Lung (tissue), 12 donors: Measurements from ENCODE around the gene NINJ1. TPM values are rescaled to one million over a fixed set of nuclear protein-coding genes. Genes with fewer than 3 reads are reported as not detected.

Source experiments
- ATAC-seq: fragments of 200-7000 bp; cut with Tn5 transposase; one replicate; pipeline ENCODE4 v1.9.1; 2020; ENCODE audit warnings: moderate number of reproducible peaks; ENCODE audit not compliant: insufficient read depth, low FRiP score
- DNase-seq, 3 donors: peaks; one replicate each; pipeline ENCODE4 v3.0.0-alpha.2; 2013 to 2017
- H3K27ac ChIP-seq, 2 donors: one replicate each; pipeline ENCODE4 v1.5.1; 2013; ENCODE audit warnings: mild to moderate bottlenecking in 2 of 2, moderate library complexity in 2 of 2, control low read depth in 1 of 2, inconsistent platforms in 1 of 2, low read depth in 1 of 2, low read length in 1 of 2
- H3K27me3 ChIP-seq, 3 donors: one replicate each; pipeline ENCODE4 v1.5.1; 2013; ENCODE audit warnings: low read length in 2 of 3; ENCODE audit not compliant: control insufficient read depth in 3 of 3, insufficient read depth in 3 of 3
- H3K36me3 ChIP-seq, 4 donors: one replicate each; pipeline ENCODE4 v1.5.1; 2013; ENCODE audit warnings: low read length in 4 of 4, mild to moderate bottlenecking in 1 of 4, moderate library complexity in 1 of 4; ENCODE audit not compliant: control insufficient read depth in 4 of 4, insufficient read depth in 4 of 4
- H3K4me1 ChIP-seq, 5 donors: one replicate each; pipeline ENCODE4 v1.5.1; 2013; ENCODE audit warnings: low read length in 5 of 5, mild to moderate bottlenecking in 2 of 5, moderate library complexity in 1 of 5; ENCODE audit not compliant: control insufficient read depth in 5 of 5, insufficient read depth in 5 of 5
- H3K4me3 ChIP-seq: one replicate; pipeline ENCODE4 v1.5.1; 2013; ENCODE audit warnings: mild to moderate bottlenecking, control low read depth, moderate library complexity
- H3K9ac ChIP-seq, 2 donors: one replicate each; pipeline ENCODE4 v1.5.1; 2013; ENCODE audit warnings: low read length in 2 of 2, control low read depth in 1 of 2; ENCODE audit not compliant: insufficient read depth in 1 of 2
- H3K9me3 ChIP-seq, 4 donors: one replicate each; pipeline ENCODE4 v1.5.1; 2013; ENCODE audit warnings: low read length in 3 of 4, mild to moderate bottlenecking in 1 of 4, moderate library complexity in 1 of 4; ENCODE audit not compliant: control insufficient read depth in 4 of 4, insufficient read depth in 3 of 4
- WGBS, 2 donors: extraction: QIAGEN DNeasy Blood & Tissue Kit; methylation state at CpG; one replicate each; pipeline ENCODE4 v1.1.7; 2013; 5-methylcytosine and 5-hydroxymethylcytosine counted together
- polyA plus RNA-seq, 2 donors: library from polyadenylated mRNA; stranded (reverse); fragments of 200-250 nt; gene quantifications; one replicate each; pipeline ENCODE4 v1.2.1, GENCODE V29; 2013
- total RNA-seq, 2 donors: library from RNA; depleted of rRNA in 1 of 2; stranded (reverse); fragments of >200 nt in 1 of 2; gene quantifications; one replicate each; pipeline ENCODE4 v1.2.1, GENCODE V29; 2014 to 2021
- TF ChIP-seq, protein P1 (sequence below): IDR thresholded peaks from 2 replicates; pipeline ENCODE4 v1.5.1; 2012; ENCODE audit warnings: mild to moderate bottlenecking; ENCODE audit errors: control extremely low read depth, extremely low read depth
- donor health status: control.
- donor health status: control.
- donor health status: Bipolar disorder and iron deficiency.
- donor health status: healthy.
- donor health status: DM: yes; HTN: yes; CAD: no.

Gene NINJ1
- total and polyA plus RNA-seq, 4 donors: 44.3 to 324 (median 50.5) TPM

DNA sequence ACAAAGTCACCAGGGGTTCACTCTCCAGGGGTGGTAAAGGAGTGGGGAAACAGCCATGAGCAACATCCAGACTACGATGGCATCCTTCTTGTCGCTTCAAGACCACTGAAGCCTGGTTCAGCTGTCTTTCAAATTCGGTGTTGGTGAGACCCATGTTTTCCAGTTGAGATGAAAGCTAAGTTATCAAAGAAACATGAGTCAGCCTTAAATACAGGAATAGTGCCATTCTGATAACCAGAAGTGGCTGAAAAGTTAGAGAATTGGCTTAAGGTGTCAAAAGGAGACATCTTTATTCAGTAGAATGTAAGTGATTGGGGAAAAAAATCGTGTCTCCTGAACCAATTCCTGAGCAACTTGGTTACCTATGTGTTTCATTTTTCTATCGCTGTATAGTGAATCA, 45.0 kb downstream of the NINJ1 start:
- TF ChIP-seq, protein P1, sequence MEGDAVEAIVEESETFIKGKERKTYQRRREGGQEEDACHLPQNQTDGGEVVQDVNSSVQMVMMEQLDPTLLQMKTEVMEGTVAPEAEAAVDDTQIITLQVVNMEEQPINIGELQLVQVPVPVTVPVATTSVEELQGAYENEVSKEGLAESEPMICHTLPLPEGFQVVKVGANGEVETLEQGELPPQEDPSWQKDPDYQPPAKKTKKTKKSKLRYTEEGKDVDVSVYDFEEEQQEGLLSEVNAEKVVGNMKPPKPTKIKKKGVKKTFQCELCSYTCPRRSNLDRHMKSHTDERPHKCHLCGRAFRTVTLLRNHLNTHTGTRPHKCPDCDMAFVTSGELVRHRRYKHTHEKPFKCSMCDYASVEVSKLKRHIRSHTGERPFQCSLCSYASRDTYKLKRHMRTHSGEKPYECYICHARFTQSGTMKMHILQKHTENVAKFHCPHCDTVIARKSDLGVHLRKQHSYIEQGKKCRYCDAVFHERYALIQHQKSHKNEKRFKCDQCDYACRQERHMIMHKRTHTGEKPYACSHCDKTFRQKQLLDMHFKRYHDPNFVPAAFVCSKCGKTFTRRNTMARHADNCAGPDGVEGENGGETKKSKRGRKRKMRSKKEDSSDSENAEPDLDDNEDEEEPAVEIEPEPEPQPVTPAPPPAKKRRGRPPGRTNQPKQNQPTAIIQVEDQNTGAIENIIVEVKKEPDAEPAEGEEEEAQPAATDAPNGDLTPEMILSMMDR: no peak
- H3K4me3 ChIP-seq: no peak overlapping the region
- H3K27ac ChIP-seq: no peak overlapping the region
- no peaks in the 10 kb centered on the region for H3K36me3 ChIP-seq
- ATAC-seq: no peak
- peaks cover 0 to 17% (median 4%) of the 10 kb centered on the region in 5 donors for H3K4me1 ChIP-seq
- H3K27me3 ChIP-seq: no peaks in the 10 kb centered on the region
- H3K9ac ChIP-seq: no peak overlapping the region
- WGBS, 2 donors: 88 to 92% methylated on average over 5 of the region's 5 CpGs
- DNase-seq: no peak
- peaks cover 0 to 3% (median 0%) of the 10 kb centered on the region in 4 donors for H3K9me3 ChIP-seq

DNA sequence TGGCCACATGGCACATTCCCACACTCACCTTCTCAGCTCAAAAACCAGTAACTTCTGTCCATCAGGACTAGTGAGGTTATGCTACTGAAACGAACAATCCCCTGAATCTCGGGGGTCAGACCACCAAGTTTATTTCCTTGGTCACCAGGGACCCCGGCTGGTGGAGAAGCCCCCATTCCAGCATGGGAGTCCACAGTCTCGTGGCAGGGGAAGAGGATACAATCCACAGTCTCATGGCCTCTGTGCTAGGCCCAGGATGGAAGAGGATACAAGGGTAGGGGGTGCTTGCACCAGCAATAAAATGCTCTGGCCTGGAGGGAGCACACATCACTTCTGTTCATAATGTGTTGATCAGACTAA, 45.4 kb downstream of the NINJ1 start:
- no peak for DNase-seq
- no peak for ATAC-seq
- Histone ChIP-seq H3K9me3 (peaks cover 0 to 3% (median 0%) of the 10 kb centered on the region in 4 donors), H3K9ac (no peak overlapping the region), H3K27me3 (no peaks in the 10 kb centered on the region), H3K4me3 (no peak overlapping the region), H3K36me3 (no peaks in the 10 kb centered on the region), H3K4me1 (peaks cover 0 to 13% (median 2%) of the 10 kb centered on the region in 5 donors), H3K27ac (no peak overlapping the region)
- TF ChIP-seq, protein P1: no peak
- 97 to 98% methylated on average over 4 of the region's 4 CpGs for WGBS, 2 donors

DNA sequence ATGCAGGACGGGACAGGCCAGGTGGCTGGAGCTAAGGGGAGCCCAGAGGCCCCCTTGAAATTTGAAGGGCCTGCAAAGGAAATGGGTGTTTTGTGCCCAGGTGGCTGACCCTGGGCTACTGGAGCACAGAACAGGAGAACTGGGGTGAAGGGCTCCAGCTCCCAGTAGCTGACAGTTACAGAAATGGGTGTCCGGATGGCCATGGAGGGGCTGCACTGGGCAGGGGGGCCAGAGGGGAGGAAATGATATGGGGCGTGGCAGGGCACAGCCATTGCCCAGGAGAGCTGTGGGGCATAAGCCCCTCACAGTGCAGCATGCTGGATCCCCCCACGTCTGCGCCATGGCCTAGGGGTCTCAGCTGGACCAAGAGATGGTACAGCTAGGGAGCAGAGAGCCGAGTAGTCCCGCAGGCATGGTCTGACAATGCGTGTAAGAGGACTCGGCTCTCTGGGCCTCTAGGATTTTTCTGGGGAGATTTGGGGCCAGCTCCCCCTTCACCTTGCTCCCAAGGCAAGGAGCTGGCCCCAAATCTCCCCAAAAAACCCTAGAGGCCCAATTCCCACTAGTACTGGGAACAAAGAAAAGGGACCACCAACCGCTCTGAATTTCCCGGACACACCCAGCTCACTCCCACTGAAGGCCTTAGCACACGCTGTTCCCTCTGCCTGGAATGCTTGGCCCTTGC, 45.9 kb downstream of the NINJ1 start:
- H3K9ac ChIP-seq: no peak overlapping the region
- H3K4me3 ChIP-seq: no peak overlapping the region
- TF ChIP-seq, protein P1: no peak
- DNase-seq (no peak), ATAC-seq (no peak)
- H3K4me1 ChIP-seq: peaks cover 0 to 13% (median 4%) of the 10 kb centered on the region in 5 donors
- H3K27ac ChIP-seq: no peak overlapping the region
- H3K27me3 ChIP-seq: no peaks in the 10 kb centered on the region
- 97 to 98% methylated on average over 12 of the region's 12 CpGs for WGBS, 2 donors
- H3K36me3 ChIP-seq: no peaks in the 10 kb centered on the region
- peaks cover 0 to 3% (median 0%) of the 10 kb centered on the region in 4 donors for H3K9me3 ChIP-seq
